GM23338 (cell line): ENCODE measurements around the gene DECR2. TPM values are rescaled to one million over a fixed set of nuclear protein-coding genes. Genes with fewer than 3 reads are reported as not detected.

Experiments used
- ATAC-seq: fragments of 200-7000 bp; cut with Tn5 transposase; 3 replicates; pipeline ENCODE4 v1.9.1; 2020
- DNase-seq: peaks from one replicate; pipeline ENCODE4 v3.0.0-alpha.2; 2015; ENCODE audit warnings: low spot score
- H2AFZ ChIP-seq: fragments of 200-600 bp; sonication (generic); 2 replicates; pipeline ENCODE4 v1.8.0; 2016; ENCODE audit warnings: antibody characterized with exemption, mild to moderate bottlenecking, moderate library complexity
- H3F3A ChIP-seq: fragments of 200-600 bp; sonication (generic); replicated peaks from 2 replicates; pipeline ENCODE4 v1.8.0; 2017; ENCODE audit warnings: antibody characterized with exemption, mixed run types, low read depth
- H3K27ac ChIP-seq: fragments of 200-600 bp; sonication (generic); 2 replicates; pipeline ENCODE4 v1.6.1; 2016; ENCODE audit warnings: low read depth
- H3K27me3 ChIP-seq: fragments of 200-600 bp; sonication (generic); 2 replicates; pipeline ENCODE4 v1.8.0; 2016; ENCODE audit warnings: mild to moderate bottlenecking, mixed run types, moderate library complexity; ENCODE audit not compliant: insufficient read depth
- H3K36me3 ChIP-seq: fragments of 200-600 bp; sonication (generic); 2 replicates; pipeline ENCODE4 v1.8.0; 2016; ENCODE audit warnings: mild to moderate bottlenecking; ENCODE audit not compliant: insufficient read depth
- H3K4me1 ChIP-seq: fragments of 200-600 bp; sonication (generic); 2 replicates; pipeline ENCODE4 v1.8.0; 2016; ENCODE audit warnings: mild to moderate bottlenecking, moderate library complexity; ENCODE audit not compliant: insufficient read depth
- H3K4me2 ChIP-seq: fragments of 200-600 bp; sonication (generic); 2 replicates; pipeline ENCODE4 v1.7.1; 2017; ENCODE audit warnings: mixed run types
- H3K4me3 ChIP-seq: fragments of 200-600 bp; sonication (generic); 2 replicates; pipeline ENCODE4 v1.6.1; 2016; ENCODE audit warnings: mixed run types
- H3K79me2 ChIP-seq: fragments of 200-600 bp; sonication (generic); replicated peaks from 2 replicates; pipeline ENCODE4 v1.8.0; 2017; ENCODE audit warnings: mild to moderate bottlenecking; ENCODE audit not compliant: insufficient read depth
- H3K9me2 ChIP-seq: fragments of 200-600 bp; sonication (generic); 2 replicates; pipeline ENCODE4 v1.8.0; 2017; ENCODE audit not compliant: insufficient read depth
- H4K20me1 ChIP-seq: fragments of 200-600 bp; sonication (generic); replicated peaks from 2 replicates; pipeline ENCODE4 v1.8.0; 2017; ENCODE audit warnings: mild to moderate bottlenecking; ENCODE audit not compliant: insufficient read depth
- H3K27ac Mint-ChIP-seq: 2 replicates; pipeline ENCODE4 v1.8.0; 2020; ENCODE audit warnings: inconsistent platforms, mild to moderate bottlenecking, moderate library complexity, mixed read lengths
- H3K27me3 Mint-ChIP-seq: 3 replicates; pipeline ENCODE4 v1.8.0; 2022; ENCODE audit warnings: low read depth, mild to moderate bottlenecking, moderate library complexity, mixed read lengths, inconsistent platforms; ENCODE audit not compliant: insufficient read depth, poor library complexity
- H3K36me3 Mint-ChIP-seq: 3 replicates; pipeline ENCODE4 v1.8.0; 2021; ENCODE audit warnings: low read depth, mild to moderate bottlenecking, inconsistent platforms, moderate library complexity, mixed read lengths
- H3K4me1 Mint-ChIP-seq: 3 replicates; pipeline ENCODE4 v1.8.0; 2020; ENCODE audit warnings: mild to moderate bottlenecking, inconsistent platforms, mixed read lengths
- H3K4me3 Mint-ChIP-seq: 3 replicates; pipeline ENCODE4 v1.8.0; 2021; ENCODE audit warnings: moderate library complexity, mild to moderate bottlenecking, inconsistent platforms, mixed read lengths
- H3K9me3 Mint-ChIP-seq: 3 replicates; pipeline ENCODE4 v1.8.0; 2020; ENCODE audit warnings: moderate library complexity, mild to moderate bottlenecking, inconsistent platforms, mixed read lengths
- CREB1 ChIP-seq: fragments of 250-450 bp; sonication (Bioruptor Pico); IDR thresholded peaks from 2 replicates; pipeline ENCODE4 v1.5.0; 2020; ENCODE audit warnings: low read depth, mild to moderate bottlenecking, moderate library complexity
- POLR2AphosphoS5 ChIP-seq: IDR thresholded peaks from 2 replicates; pipeline ENCODE4 v1.6.1; 2016; ENCODE audit warnings: antibody characterized with exemption, low read depth
- ZNF331 ChIP-seq: fragments of 250-450 bp; sonication (Bioruptor Pico); IDR thresholded peaks from 2 replicates; pipeline ENCODE4 v1.5.0; 2020; ENCODE audit warnings: low read depth, mild to moderate bottlenecking, moderate library complexity
- ZNF462 ChIP-seq: fragments of 250-450 bp; sonication (Bioruptor Pico); IDR thresholded peaks from 2 replicates; pipeline ENCODE4 v1.5.0; 2020; ENCODE audit warnings: mild to moderate bottlenecking, moderate library complexity
- polyA plus RNA-seq: library from polyadenylated mRNA; unstranded; fragments of >200 nt; fragmentation: Nextera tagmentation; extraction: Ambion mirVana; gene quantifications from 2 replicates; pipeline ENCODE4 v1.2.1, GENCODE V29; 2016
- total RNA-seq: library from RNA; depleted of rRNA; stranded (reverse); fragments of >200 nt; shearing (Covaris generic); gene quantifications from 2 replicates; pipeline ENCODE4 v1.2.3, GENCODE V29; 2014

Gene DECR2
- total and polyA plus RNA-seq, 2 experiments from 2014 or later: 20.3 to 26.9 TPM

- no peak for TF ChIP-seq ZNF462 (CRISPR knock-in tag)
These were observed 3.3 kb downstream of the DECR2 start (continued) for GRCh38 chr16:404971-405486.

DNA sequence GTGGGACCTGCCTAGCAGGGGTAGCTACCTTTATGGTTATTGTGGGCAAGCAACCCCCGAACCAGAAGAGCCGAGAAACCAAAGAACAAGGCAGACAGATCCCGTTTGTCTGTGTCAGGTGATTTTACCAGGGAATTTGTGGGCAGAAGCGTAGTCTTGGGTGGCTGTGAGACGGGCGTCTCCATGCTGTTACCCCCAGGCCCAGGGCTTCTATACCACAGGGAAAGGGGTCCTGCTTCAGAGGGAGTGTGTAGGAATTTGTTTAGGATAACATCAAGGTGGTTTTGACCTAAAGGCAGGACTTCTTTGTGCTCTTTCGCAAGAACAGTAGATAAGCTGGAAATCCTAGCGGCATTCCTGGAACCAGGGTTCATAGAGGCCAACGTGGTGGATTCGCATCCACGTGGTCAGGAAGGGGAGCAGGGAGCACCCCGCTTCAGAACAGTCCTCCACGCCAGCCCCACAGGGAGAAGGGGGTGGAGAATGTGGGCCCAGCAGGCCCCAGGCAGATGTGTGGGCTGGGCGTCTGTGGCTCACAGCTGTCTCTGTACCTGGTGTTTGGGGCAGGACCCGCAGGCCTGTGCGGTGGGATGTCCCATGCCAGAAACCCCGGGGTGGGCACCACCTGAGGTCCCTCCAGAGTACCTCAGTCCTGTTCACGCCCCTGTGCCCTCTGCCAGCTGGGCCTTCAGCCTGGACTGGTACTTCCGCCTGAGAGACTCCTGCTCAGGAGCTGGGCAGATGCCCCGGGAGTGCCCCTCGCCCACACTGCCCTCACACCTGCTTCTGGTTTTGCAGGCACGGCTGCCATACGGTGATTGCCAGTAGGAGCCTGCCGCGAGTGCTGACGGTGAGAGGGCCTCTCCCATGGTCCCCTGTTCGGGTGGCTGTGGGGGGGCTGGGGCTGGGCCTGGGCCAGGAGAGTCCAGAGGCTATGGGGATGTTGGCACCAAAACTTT is 4.1 kb downstream of the DECR2 start:
- no peaks in the 10 kb centered on the region for H3K9me2 ChIP-seq
- no peak overlapping the region for H3K4me3 ChIP-seq
- Mint-ChIP-seq H3K36me3 (no peaks in the 10 kb centered on the region), H3K4me3 (no peak overlapping the region), H3K9me3 (no peaks in the 10 kb centered on the region; the same call in 2 of the 3 replicates), H3K27ac (no peak overlapping the region), H3K27me3 (peaks cover 5% of the 10 kb centered on the region), H3K4me1 (no peaks in the 10 kb centered on the region)
- H3K27ac ChIP-seq: 0 out of 2 replicates have a peak overlapping the region, but pooled peaks have one; percentile 9
- H4K20me1 ChIP-seq: no peaks in the 10 kb centered on the region
- H3K79me2 ChIP-seq: peaks cover 5% of the 10 kb centered on the region; the same call in 1 of the 2 replicates
- H3K36me3 ChIP-seq: no peaks in the 10 kb centered on the region; the same call in 1 of the 2 replicates
- no peaks in the 10 kb centered on the region for H3K27me3 ChIP-seq
- H3K4me2 ChIP-seq: no peak overlapping the region
- DNase-seq (no peak), ATAC-seq (no peak)
- H3K4me1 ChIP-seq: peaks cover 3% of the 10 kb centered on the region; the same call in 1 of the 2 replicates
- H3F3A ChIP-seq: 0 out of 2 replicates have a peak, but pooled peaks cover 10% of the 10 kb centered on the region
- H2AFZ ChIP-seq: no peak overlapping the region
- TF ChIP-seq POLR2AphosphoS5 (no peak), ZNF462 (CRISPR knock-in tag) (no peak), ZNF331 (CRISPR knock-in tag) (no peak), CREB1 (no peak)
